MM.1S (cell line): ENCODE results near the gene DPP6.

Experiments used
- EZH2 ChIP-seq: fragments of 300-600 bp; sonication (generic); optimal IDR thresholded peaks from 2 replicates; pipeline ENCODE3; 2017; ENCODE audit warnings: low read depth, mild to moderate bottlenecking, antibody characterized with exemption, low read length, mixed read lengths
- EZH2phosphoT487 ChIP-seq: fragments of 300-600 bp; sonication (generic); IDR thresholded peaks from 2 replicates; pipeline ENCODE4 v1.6.1; 2018; ENCODE audit warnings: antibody characterized with exemption, low read length
- TF ChIP-seq, protein P1 (sequence below): fragments of 300-600 bp; sonication (generic); IDR thresholded peaks from 2 replicates; pipeline ENCODE4 v1.5.1; 2016; ENCODE audit warnings: antibody characterized with exemption, low read length, mixed read lengths

DNA sequence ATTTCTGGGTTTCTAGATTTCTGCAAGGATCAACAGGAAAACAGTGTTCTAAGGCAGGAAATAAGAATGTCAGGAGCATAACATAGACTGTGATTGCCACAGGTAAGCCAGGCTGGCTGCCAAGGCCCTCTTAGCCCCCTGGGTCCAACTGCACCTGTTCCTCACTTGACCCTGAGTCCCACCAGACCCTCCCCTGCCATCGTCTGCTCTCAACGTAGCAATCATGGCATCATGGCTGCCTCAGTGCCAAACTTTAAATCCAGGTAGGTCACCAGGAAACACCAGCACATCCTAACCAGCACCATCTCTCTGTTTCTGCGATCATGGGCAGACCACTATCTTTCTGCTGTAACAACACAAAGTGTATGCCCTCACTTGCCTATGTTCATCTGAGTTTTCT, 683.6 kb downstream of the DPP6 start:
- TF ChIP-seq, protein P1, sequence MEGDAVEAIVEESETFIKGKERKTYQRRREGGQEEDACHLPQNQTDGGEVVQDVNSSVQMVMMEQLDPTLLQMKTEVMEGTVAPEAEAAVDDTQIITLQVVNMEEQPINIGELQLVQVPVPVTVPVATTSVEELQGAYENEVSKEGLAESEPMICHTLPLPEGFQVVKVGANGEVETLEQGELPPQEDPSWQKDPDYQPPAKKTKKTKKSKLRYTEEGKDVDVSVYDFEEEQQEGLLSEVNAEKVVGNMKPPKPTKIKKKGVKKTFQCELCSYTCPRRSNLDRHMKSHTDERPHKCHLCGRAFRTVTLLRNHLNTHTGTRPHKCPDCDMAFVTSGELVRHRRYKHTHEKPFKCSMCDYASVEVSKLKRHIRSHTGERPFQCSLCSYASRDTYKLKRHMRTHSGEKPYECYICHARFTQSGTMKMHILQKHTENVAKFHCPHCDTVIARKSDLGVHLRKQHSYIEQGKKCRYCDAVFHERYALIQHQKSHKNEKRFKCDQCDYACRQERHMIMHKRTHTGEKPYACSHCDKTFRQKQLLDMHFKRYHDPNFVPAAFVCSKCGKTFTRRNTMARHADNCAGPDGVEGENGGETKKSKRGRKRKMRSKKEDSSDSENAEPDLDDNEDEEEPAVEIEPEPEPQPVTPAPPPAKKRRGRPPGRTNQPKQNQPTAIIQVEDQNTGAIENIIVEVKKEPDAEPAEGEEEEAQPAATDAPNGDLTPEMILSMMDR: no peak
- TF ChIP-seq EZH2: no peak
- no peak for TF ChIP-seq EZH2phosphoT487
